ENCODE data around the gene RASL11B.
A peak's percentile ranks its signal among the peaks of the same experiment; 100 is the strongest.

RASL11B gene

GRCh38 chr4:52843351-52843750 is 18.8 kb upstream of the RASL11B start:
- no peak for DNase-seq

DNA sequence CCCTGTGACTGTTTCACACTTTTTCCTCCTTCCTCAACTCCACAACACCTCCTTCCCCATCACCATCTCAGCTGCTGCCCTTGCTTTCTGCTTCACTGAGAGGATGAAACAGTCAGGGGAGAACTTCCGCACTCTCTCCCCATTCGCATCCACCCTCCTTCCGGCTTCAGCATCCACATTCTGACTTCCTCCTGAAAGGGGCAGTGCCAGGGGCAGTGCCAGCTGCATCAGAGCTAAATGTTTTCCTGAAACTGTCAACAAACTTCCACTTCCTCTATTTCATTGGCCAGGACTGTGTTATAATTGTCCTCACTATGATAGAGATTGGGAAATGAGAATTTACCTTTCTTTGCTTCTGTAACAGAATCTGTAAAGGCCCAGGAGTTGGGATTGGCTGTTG is 18.2 kb upstream of the RASL11B start:
- no peak for DNase-seq

DNA sequence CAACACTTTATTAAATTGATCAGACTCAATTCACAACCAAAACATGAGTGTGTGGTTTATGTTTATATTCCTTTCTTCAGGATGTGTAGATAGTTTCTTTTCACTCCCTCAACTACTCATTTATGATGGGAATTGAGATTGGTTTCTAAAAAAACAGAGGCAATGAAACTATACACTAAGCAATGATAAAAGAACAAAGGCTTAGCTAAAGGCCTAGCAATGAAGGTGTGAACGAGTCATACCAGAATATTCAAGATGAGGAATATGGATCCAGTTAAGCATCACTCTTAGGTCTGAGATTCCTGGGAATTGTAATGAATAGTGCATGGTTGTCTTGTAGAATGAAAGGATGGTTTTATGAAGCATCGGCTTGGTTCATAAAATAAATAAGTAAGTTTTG is 17.5 kb upstream of the RASL11B start:
- no peak for DNase-seq

DNA sequence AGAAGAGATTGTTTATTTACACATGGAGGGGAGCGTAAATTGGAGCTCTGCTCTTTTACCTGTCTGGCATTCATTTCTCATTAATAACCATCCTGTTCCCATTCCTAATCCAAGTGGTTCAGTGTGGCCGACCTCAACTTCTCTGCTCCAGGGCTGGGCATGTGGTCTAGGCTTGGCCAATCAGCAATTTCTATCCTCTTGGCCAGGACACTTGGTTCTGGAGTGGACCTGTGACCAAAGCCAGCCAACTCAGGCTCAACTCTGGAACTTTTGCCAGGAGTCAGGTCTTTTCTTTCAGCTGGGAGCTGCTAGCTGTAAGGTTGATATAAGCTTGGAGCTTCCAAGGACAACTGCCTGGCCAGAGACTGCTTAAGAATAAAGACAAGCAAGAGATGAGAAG is 15.6 kb upstream of the RASL11B start:
- DNase-seq: no peak

DNA sequence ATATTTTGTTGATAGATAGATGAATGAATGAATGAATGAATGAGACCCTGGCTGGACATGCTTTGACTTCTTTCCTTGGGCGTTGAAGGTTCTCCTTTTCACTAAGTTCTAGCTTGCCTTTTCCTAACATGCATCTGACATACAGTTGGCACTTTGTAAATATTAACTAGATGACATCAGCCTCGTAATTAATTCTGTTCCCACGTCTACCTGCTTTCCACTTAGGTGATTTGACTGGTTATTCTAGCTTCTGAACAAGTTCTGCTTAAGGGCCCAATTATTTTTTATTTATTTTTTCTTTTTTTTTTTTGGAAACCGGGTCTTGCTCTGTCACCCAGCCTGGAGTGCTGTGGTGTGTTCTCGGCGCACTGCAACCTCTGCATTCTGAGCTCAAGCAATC is 13.9 kb upstream of the RASL11B start:
- no peak for DNase-seq

DNA sequence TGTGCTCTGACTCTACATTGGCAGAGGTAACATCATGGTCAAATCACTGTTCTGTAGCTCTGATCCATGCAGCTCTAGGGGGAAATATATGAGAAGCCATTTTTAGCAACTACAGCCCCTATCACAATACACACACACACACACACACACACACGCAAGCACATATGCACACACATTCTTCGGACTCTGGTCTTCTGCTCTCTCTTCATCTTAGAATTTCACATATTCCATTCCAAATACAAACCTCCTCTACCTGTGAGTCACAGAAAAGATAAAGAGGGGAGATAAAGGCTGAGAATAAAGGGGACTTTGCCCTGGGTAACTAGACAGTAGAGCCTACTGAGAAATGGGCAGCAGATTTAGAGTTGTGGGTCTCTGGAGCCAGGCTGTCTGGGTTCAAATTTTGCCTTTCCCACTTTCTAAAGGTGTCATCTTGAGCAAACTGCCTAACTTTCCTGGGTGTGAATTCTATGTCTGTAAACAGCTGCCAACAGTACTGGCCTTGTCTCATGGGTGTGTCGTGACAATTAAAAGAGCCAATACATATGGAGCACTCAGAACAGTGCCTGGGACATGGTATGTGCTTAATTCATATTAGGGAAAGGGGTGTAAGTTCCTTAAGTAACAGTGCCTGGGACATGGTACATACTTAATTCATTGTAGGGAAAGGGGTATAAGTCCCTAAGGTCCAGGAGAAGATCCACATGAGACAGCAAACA is 11.6 kb upstream of the RASL11B start:
- no peak for DNase-seq

DNA sequence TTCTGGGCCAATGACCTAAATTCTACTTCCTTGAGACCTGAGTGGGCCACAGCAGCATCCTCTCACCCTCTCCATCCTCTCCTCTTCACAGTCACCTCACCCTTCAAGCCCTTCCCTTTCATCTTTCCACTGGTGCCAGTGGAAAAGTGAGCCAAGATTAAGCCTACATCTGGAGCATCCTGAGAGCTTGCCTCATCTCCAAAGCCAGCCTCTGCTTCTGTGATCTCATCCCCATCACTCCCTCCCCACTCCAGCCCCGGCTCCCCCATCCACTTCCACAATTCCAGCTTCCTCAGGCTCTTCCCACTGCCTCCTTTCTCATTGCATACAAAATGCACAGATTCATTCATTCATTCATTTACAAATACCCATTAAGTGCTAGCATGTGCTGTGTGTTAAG is 10.1 kb upstream of the RASL11B start:
- DNase-seq: no peak

DNA sequence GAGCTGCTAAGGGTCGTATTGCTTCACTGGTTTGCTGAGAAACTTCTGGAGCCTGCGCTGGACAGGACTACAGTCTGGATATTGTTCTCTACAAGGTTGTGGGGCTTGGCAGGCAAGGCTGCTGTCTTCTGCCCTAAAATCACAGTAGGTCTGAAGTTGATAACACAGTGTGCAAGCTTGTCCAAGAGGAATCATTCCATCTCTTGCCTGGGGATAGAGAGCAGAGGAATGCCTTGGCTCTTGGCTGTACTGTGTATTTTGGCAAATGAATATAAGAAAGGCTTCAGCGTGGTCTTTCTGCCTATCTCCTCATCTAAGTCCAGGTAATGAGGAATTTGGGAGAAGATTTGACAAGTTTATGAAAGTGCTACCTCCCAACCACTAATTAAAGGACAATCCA is 9.4 kb upstream of the RASL11B start:
- DNase-seq: peak; percentile 20

DNA sequence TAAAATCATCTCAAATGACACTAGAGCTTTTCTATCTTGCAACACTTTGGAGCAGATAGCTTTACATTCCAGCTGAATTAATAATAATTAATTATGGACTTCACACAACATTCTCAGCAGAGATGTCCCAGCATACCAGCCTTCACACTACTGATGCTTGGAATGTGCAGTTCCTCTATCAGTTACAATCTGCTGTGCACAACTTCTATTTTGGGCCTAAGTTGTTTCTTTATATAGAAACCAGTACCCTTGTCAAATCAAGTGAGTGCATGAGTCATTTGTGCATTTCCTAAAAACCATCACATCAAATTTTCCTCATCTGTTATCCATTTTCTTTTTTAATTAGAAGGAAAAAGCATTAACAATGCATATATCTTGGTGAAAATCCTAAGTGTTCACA is 8.8 kb upstream of the RASL11B start:
- peak; percentile 85 for DNase-seq

DNA sequence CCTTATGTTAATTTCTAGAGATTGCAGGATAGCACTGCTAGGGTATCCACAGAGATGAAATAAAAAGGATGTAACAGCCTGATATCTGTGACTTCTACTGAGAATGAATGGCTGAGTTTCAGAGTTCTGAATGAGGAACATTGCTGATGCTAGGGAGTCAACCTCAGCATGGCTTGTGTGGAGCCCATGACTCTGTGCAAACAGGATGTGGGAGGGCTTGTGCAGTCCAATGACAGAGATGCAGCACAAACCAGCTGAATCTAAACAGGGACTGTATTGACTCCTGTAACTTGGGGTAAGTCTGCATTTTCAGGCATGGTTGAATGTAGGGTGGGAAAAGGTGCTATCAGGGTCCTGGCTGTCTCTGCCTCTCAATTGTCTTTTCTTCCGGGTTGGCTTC is 5.3 kb upstream of the RASL11B start:
- DNase-seq: no peak

DNA sequence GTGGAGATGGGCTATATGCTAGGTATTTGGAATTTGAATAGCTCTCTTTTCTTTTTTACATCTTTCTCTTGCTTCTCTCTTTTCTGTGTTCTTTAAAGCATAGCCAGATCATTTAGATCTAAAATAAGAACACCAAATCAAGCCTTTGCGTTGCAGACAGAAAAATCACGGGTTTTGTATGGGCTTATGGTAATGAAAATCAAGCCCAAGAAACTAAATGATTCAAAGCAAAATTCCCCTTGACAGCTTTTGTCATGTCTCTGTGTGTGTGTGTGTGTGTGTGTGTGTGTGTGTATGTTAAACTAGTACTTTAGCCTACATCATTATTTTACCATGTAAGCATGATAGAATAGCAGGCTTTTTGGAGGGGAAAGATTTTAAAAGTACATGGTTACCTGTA is 1.8 kb upstream of the RASL11B start:
- no peak for DNase-seq

- DNase-seq: no peak
Measured at GRCh38 chr4:52861171-52861823, 820 bp upstream of the RASL11B start.

- DNase-seq: no peak
Measured at GRCh38 chr4:52862639-52863161, 583 bp downstream of the RASL11B start.

DNA sequence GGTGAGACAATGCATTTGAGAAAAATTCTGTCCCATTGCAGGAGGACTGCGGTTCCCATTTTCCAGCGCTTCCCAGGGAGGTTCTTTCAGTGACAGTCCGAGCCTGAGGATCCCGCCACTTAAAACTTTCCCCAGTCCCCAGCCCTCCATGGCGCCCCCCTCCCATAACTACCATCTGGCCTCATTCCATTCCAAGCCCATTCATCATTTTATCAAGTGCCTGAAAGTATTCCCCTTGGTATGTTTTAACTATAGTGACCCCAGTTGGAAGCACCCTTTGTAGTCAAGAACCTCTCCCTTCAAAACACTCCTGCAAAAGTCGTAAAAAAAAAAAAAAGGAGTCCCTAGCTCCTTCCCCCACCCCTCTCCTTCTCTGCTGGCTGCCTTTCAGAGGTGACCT is 1.2 kb downstream of the RASL11B start:
- no peak for DNase-seq

DNA sequence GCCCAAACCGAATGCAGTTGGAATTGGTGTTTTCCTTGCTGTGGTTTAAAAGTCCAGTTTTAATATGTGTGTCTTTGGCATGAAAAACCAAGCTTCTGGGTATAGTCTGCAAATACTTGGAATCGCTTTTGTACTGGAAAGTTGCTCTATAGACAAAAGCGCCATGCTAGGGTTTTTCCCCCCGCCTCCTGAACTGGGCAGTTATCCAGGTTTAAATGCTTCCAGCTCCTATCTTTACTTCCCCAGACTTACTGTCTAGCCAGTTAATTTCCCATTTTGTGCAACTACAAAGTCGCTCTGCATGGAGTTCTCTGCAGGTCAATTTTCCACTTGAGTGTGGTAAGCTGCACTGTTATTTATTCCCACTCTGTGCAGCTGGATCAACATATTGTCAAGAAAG is 2.7 kb downstream of the RASL11B start:
- peak; percentile 65 for DNase-seq

GRCh38 chr4:52865300-52865699 is 3.2 kb downstream of the RASL11B start:
- DNase-seq: no peak

GRCh38 chr4:52866734-52867133 is 4.6 kb downstream of the RASL11B start:
- no peak for DNase-seq

DNA sequence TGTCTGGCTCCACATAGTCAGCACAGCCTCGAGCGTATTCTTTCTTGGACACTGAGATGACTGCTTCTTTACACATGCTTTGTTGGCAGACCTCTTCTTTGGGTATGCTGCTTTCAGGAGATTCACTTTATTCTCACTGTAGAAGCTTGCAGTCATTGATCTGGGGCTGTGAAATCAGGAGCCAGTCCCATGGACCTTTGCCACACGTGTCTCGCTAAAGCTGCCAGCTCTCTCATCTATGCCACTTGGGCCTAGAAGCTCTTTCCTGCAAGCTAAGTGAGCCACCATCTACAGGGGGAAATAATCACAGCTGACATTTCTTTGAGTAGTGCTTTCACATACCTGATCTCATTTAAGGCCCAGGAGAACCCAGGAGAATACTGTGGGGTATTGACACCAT is 5.0 kb downstream of the RASL11B start:
- no peak for DNase-seq

DNA sequence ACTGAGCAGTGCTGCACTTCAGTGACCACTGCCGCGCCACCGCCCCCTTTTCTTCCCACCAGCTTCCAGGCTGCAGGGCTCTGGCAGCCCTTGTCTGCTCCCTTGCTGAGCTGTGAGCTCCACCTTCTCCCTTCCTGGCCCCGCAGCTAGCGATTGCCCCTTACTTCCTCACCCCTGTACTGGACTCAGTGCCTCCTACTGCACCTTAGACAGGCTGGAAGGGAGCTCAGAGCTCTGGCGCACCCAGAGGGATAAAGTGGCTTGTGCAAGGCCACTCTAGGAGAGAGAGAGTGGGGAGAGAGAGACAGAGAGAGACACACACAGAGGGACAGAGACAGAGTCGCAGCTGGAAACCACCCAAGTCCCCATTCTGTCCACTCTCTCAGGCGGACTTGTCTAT is 6.0 kb downstream of the RASL11B start:
- DNase-seq: no peak

DNA sequence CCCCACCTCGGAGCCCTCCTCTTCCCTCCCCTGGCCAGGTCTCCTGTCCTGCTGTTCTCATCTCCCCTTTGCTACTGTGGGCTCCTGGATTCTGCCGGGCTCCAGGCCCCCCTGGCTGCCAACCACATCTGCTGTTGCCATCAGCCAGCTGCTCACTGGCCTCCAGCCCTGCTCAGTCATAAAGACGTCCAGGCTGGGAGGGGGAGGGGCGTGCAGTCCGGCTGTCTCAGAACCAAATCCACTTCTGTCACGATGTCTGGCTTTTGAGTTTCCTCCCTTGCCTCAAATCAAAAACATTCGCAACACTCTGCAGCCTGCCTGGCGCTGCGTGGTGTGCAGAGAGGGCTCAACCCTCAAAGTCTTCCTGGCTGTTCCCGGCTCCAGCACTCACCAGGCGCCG is 7.1 kb downstream of the RASL11B start:
- DNase-seq: peak; percentile 57

- no peak for DNase-seq
Measured at GRCh38 chr4:52869656-52870055, 7.5 kb downstream of the RASL11B start.

DNA sequence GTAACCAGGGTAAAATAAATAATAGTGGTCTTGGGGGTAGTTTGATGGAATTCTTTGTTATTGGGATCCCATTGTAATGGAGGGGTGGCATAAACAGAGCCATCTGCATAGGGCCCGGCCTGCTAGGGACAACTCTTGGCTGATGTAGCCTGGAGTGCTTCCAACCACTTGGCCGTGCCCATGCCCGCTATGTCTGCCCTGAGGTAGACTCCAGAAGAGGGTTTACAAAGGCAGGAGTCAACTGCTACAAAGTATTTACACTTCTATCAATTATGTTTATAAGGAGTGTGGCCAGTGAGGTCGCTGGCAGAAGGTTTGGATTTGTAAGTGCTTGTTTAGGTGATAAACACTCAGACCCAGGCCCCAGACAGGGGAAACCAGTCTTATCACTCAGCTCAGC is 8.1 kb downstream of the RASL11B start:
- DNase-seq: no peak

DNA sequence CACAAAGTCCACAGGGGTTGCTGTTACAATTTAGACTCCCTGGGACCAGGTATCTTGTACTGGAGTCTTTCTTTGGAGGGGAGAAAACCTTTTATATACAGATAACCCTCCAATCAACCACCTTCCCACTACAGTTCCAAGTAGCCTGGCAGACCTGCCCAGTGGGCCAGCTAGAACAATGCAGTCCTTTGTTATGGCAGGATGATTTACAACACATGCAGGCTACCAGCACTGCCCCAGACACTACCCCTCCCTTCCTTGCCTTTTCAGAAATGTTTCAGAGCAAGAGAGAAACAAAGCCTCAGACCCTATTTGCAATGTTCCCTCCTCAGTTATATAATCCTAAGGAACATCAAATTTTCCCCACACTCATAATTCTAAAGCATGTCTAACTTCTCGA is 11.1 kb downstream of the RASL11B start:
- DNase-seq: no peak

DNA sequence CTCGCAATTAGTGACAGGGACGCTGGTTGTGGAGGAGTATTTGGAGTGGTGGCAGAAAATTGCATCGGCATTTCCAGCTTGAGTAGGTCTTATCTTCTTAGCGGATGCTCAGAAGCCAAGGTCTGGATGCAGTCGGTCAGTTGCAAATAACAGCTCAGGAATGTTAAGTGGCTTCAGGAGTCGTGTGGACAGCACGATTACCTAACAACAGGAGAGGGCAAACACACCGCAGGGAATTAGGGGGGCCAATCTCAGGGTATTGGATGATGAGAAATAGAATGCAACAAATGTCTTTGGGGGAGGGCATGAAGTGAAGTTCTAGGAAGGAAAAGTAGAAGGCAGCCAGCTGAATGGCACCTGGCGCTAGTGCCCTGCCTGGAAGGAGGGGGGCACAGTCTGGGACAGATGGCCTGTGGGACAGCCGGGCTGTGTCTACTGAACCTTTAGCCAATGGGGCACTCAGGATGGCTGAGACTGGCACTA is 11.8 kb downstream of the RASL11B start:
- DNase-seq: no peak

Data from fibroblast of skin of scalp (primary cell).